ENCODE data around the gene NHLRC1. TPM values are rescaled to one million over a fixed set of nuclear protein-coding genes. Genes with fewer than 3 reads are reported as not detected.
A peak's percentile ranks its signal among the peaks of the same experiment; 100 is the strongest.

The NHLRC1 gene
- total RNA-seq, 1 experiment from 2014 or later: 2.1 TPM

DNA sequence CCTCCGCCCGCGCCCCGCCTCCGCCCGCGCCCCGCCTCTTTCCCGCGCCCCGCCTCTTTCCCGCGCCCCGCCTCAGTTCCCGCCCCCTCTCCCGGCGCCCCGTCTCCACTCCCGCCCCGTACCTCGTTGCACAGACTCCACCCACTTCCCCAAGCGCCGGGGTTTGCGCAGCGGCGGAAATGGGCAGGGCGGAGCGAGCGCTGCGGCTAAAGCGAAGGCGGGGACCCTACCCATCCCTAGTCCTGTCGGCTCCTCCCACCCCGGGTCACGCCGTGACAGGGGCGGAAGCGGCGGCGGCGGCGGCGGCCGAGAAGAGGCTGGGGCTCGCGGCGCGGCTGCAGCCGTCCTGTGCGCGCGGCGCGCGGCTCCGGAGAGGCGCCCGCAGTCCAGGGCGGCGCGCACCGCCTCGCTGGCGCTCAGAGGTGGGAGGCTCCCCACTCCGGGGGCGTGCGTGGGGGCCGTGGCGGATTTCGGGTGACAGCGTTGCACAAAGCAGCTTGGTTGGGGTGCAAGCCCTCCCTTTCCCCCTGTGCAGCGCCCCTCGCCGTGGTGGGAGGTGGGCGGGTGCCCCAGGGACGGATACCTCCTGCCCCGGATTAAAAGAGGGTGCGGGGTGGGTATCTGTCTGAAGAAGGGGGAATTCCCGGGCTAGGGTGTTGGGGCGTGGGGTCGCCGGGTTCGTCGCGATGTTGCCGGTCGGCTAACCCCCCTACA lies 32.8 kb upstream of the NHLRC1 start, which contains the start of gene KDM1B:
KDM1B (plus strand) TSS at position 273 of the 714 bp plus-strand sequence. CDS start 4,474 bp downstream, outside the sequence.
- BruUV-seq (replicated peaks): no TSS peak
- DNase-seq: peak; percentile 98
- no peaks in the 10 kb centered on the region for H3K27me3 ChIP-seq (replicated peaks; ENCODE audit: control insufficient read depth, insufficient read depth, low read length)
- peak within 1 kb of the TSS; percentile 98 for H3K4me3 ChIP-seq (ENCODE audit: low read depth, low read length)
- no peaks in the 10 kb centered on the region for H3K9me3 ChIP-seq
- H3K9me3 Mint-ChIP-seq (ENCODE audit: unreplicated experiment): no peaks in the 10 kb centered on the region
- H3K4me1 Mint-ChIP-seq (ENCODE audit: low read depth, unreplicated experiment): no peaks in the 10 kb centered on the region
- CTCF ChIA-PET: interaction anchor here (0.6 kb wide), 1 partner anchor 173 kb away, joined by 3 read pairs; no protein-coding TSS in a partner anchor
- TF ChIP-seq, protein P1, sequence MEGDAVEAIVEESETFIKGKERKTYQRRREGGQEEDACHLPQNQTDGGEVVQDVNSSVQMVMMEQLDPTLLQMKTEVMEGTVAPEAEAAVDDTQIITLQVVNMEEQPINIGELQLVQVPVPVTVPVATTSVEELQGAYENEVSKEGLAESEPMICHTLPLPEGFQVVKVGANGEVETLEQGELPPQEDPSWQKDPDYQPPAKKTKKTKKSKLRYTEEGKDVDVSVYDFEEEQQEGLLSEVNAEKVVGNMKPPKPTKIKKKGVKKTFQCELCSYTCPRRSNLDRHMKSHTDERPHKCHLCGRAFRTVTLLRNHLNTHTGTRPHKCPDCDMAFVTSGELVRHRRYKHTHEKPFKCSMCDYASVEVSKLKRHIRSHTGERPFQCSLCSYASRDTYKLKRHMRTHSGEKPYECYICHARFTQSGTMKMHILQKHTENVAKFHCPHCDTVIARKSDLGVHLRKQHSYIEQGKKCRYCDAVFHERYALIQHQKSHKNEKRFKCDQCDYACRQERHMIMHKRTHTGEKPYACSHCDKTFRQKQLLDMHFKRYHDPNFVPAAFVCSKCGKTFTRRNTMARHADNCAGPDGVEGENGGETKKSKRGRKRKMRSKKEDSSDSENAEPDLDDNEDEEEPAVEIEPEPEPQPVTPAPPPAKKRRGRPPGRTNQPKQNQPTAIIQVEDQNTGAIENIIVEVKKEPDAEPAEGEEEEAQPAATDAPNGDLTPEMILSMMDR (IDR thresholded peaks at IDR 0.05; ENCODE audit: insufficient read depth in 1 of 2, low read depth in 1 of 2, low read length in 1 of 2, severe bottlenecking in 1 of 2, unreplicated experiment in 1 of 2): no peak
- H3K4me3 Mint-ChIP-seq (ENCODE audit: unreplicated experiment): peak within 1 kb of the TSS; percentile 99
- intact Hi-C loops (cut with micrococcal nuclease; ENCODE audit: unreplicated experiment): loop anchor here (5.0 kb wide), 2 partner anchors 87 to 107 kb away; partner anchors contain the start of gene DEK
- no peaks in the 10 kb centered on the region for H3K4me1 ChIP-seq
- POLR2A ChIA-PET: interaction anchor here (1.2 kb wide), 1 partner anchor 448 kb away, joined by 3 read pairs; the partner anchor contains the start of gene NUP153
- H3K36me3 Mint-ChIP-seq (ENCODE audit: insufficient read depth, unreplicated experiment): peaks cover 12% of the 10 kb centered on the region
- no peaks in the 10 kb centered on the region for H3K36me3 ChIP-seq (ENCODE audit: control insufficient read depth, insufficient read depth, low read length)
- no peaks in the 10 kb centered on the region for H3K27me3 Mint-ChIP-seq (ENCODE audit: insufficient read depth, unreplicated experiment)
- H3K27ac Mint-ChIP-seq (ENCODE audit: unreplicated experiment): peak within 1 kb of the TSS; percentile 99

- Histone ChIP-seq H3K27me3 (replicated peaks; ENCODE audit: control insufficient read depth, insufficient read depth, low read length) (no peaks in the 10 kb centered on the region), H3K4me3 (ENCODE audit: low read depth, low read length) (peak within 1 kb of the TSS; percentile 98), H3K36me3 (ENCODE audit: control insufficient read depth, insufficient read depth, low read length) (no peaks in the 10 kb centered on the region), H3K4me1 (no peaks in the 10 kb centered on the region), H3K9me3 (no peaks in the 10 kb centered on the region)
- H3K27ac Mint-ChIP-seq (ENCODE audit: unreplicated experiment): peak within 1 kb of the TSS; percentile 99
- intact Hi-C loops (cut with micrococcal nuclease; ENCODE audit: unreplicated experiment): loop anchor here (1.0 to 5.0 kb wide), 3 partner anchors 88 to 554 kb away; partner anchors contain the start of genes DEK and FAM8A1
- H3K9me3 Mint-ChIP-seq (ENCODE audit: unreplicated experiment): no peaks in the 10 kb centered on the region
- DNase-seq: peak; percentile 20 to 32
- no peaks in the 10 kb centered on the region for H3K4me1 Mint-ChIP-seq (ENCODE audit: low read depth, unreplicated experiment)
- CTCF ChIA-PET: interaction anchor here (0.6 kb wide), 1 partner anchor 172 kb away, joined by 3 read pairs; no protein-coding TSS in a partner anchor
- H3K27me3 Mint-ChIP-seq (ENCODE audit: insufficient read depth, unreplicated experiment): no peaks in the 10 kb centered on the region
- BruUV-seq (replicated peaks): TSS peak; percentile 72
- peaks cover 7% of the 10 kb centered on the region for H3K36me3 Mint-ChIP-seq (ENCODE audit: insufficient read depth, unreplicated experiment)
- TF ChIP-seq, protein P1 (IDR thresholded peaks at IDR 0.05; ENCODE audit: insufficient read depth in 1 of 2, low read depth in 1 of 2, low read length in 1 of 2, severe bottlenecking in 1 of 2, unreplicated experiment in 1 of 2): no peak
- peak within 1 kb of the TSS; percentile 99 for H3K4me3 Mint-ChIP-seq (ENCODE audit: unreplicated experiment)
- POLR2A ChIA-PET: interaction anchor here (0.7 to 1.2 kb wide), 2 partner anchors 188 to 447 kb away, joined by 3 to 4 read pairs; partner anchors contain the start of gene NUP153
Observed at GRCh38 chr6:18154507-18155149, 32.2 kb upstream of the NHLRC1 start, which contains the start of gene TPMT. TPMT (minus strand) TSS chr6:18155077; CDS start chr6:18149127, 5,950 bp downstream.

DNA sequence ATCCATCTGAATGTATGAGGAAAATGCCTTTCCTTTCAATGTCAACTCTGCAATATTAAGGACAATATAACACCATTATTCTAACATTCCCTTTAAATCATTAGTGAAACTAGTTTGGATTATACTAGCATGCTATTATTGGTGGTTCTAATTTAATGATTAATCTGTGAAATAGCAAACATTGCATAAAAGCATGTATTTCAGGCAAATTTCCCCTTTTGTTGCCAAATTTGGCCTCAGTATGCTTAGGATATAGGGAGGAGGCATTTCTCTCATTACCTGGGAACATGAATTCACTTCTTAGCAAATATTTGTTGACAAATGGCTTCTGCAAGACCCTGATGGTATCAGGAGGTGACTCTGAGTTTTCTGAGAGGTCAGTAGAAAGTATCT lies 30.8 kb upstream of the NHLRC1 start:
- POLR2A ChIA-PET: no interaction called here

More for the DNA sequence above, 30.8 kb upstream of the NHLRC1 start:
- Mint-ChIP-seq H3K27me3 (ENCODE audit: insufficient read depth, unreplicated experiment) (no peaks in the 10 kb centered on the region), H3K9me3 (ENCODE audit: unreplicated experiment) (no peaks in the 10 kb centered on the region), H3K36me3 (ENCODE audit: insufficient read depth, unreplicated experiment) (peaks cover 7% of the 10 kb centered on the region), H3K4me1 (ENCODE audit: low read depth, unreplicated experiment) (no peaks in the 10 kb centered on the region), H3K27ac (ENCODE audit: unreplicated experiment) (no peak overlapping the region), H3K4me3 (ENCODE audit: unreplicated experiment) (no peak overlapping the region)
- intact Hi-C loops (cut with micrococcal nuclease; ENCODE audit: unreplicated experiment): loop anchor here (1.0 kb wide), 1 partner anchor 31 kb away; the partner anchor contains the start of gene NHLRC1
- Histone ChIP-seq H3K9me3 (no peaks in the 10 kb centered on the region), H3K4me1 (no peaks in the 10 kb centered on the region), H3K36me3 (ENCODE audit: control insufficient read depth, insufficient read depth, low read length) (no peaks in the 10 kb centered on the region), H3K27me3 (replicated peaks; ENCODE audit: control insufficient read depth, insufficient read depth, low read length) (no peaks in the 10 kb centered on the region), H3K4me3 (ENCODE audit: low read depth, low read length) (no peak overlapping the region)
- CTCF ChIA-PET: no interaction called here
- BruUV-seq (replicated peaks): no TSS peak
- DNase-seq: no peak
- TF ChIP-seq, protein P1 (IDR thresholded peaks at IDR 0.05; ENCODE audit: insufficient read depth in 1 of 2, low read depth in 1 of 2, low read length in 1 of 2, severe bottlenecking in 1 of 2, unreplicated experiment in 1 of 2): no peak

All from Caco-2 (cell line).